K562 (cell line): ENCODE results near the gene WDR18. TPM values are rescaled to one million over a fixed set of nuclear protein-coding genes. Genes with fewer than 3 reads are reported as not detected.

Source experiments
- ATAC-seq: fragments of 200-7000 bp; cut with Tn5 transposase; 3 replicates; pipeline ENCODE4 v1.9.1; 2020; ENCODE audit warnings: moderate library complexity
- BruUV-seq: library from RNA; stranded (reverse); fragments of 400-500 nt; replicated peaks from 2 replicates; lab custom pipeline; 2021; lab: Mats Ljungman, UMichigan
- CTCF ChIA-PET: fragments of 300-600 bp; formaldehyde crosslinking; extraction: SDS; loops from one replicate; lab custom pipeline; 2021; ENCODE audit warnings: low intra/inter-chr PET ratio; lab: Yijun Ruan, JAX
- POLR2A ChIA-PET: fragments of 300-600, 350-650 bp; sonication (Branson Sonifier 250); formaldehyde crosslinking; extraction: SDS; loops from one replicate; lab custom pipeline; 2021; ENCODE audit warnings: antibody characterized with exemption, inconsistent platforms; lab: Yijun Ruan, JAX
- DNase-seq, 4 experiments: peaks; one replicate each; pipeline versions ENCODE4 v3.0.0 to v3.0.0-alpha.2; 2011 to 2018; ENCODE audit warnings: low spot score in 3 of 4, mixed read lengths in 3 of 4; ENCODE audit errors: extremely low read depth in 1 of 4
- FAIRE-seq: peaks from 2 replicates; lab custom pipeline; 2011; peaks lifted over from hg19 to GRCh38; lab: Jason Lieb, UNC
- H2AFZ ChIP-seq: 2 replicates; pipeline ENCODE4 v1.6.0; 2011; ENCODE audit warnings: low read depth, low read length, control low read depth, inconsistent platforms
- H3K27ac ChIP-seq: fragments of 200-600 bp; 3 replicates; pipeline ENCODE4 v1.8.0; 2011; ENCODE audit warnings: low read depth, mild to moderate bottlenecking, control low read depth, inconsistent platforms, low read length, moderate library complexity, mixed read lengths; ENCODE audit errors: extremely low read depth
- H3K27me3 ChIP-seq, 2 experiments: fragments of 300-600 bp in 1 of 2; 2 replicates in 1 of 2; 3 replicates in 1 of 2; pipeline versions ENCODE4 v1.6.0 to v1.8.0; 2011; ENCODE audit warnings: inconsistent platforms in 2 of 2, low read length in 2 of 2, mild to moderate bottlenecking in 1 of 2, mixed read lengths in 1 of 2, moderate library complexity in 1 of 2; ENCODE audit not compliant: control insufficient read depth in 2 of 2, insufficient read depth in 2 of 2
- H3K36me3 ChIP-seq: fragments of 300-600 bp; 3 replicates; pipeline ENCODE4 v1.8.0; 2011; ENCODE audit warnings: mild to moderate bottlenecking, low read length, inconsistent platforms; ENCODE audit not compliant: control insufficient read depth, insufficient read depth
- H3K4me1 ChIP-seq, 2 experiments: fragments of 200-600 bp in 1 of 2; replicated peaks in 1 of 2; 2 replicates in 1 of 2; 3 replicates in 1 of 2; pipeline versions ENCODE4 v1.5.1 to v1.8.0; 2011; ENCODE audit warnings: inconsistent platforms in 2 of 2, low read length in 2 of 2, mild to moderate bottlenecking in 1 of 2, mixed read lengths in 1 of 2, moderate library complexity in 1 of 2; ENCODE audit not compliant: control insufficient read depth in 2 of 2, insufficient read depth in 2 of 2
- H3K4me2 ChIP-seq: 2 replicates; pipeline ENCODE4 v1.6.1; 2011; ENCODE audit warnings: low read length, control low read depth, inconsistent platforms, mixed read lengths; ENCODE audit not compliant: insufficient read depth
- H3K4me3 ChIP-seq: fragments of 200-600 bp; sonication (generic), shearing (Covaris generic); 2 replicates; pipeline ENCODE4 v1.5.1; 2016; ENCODE audit warnings: control low read depth, inconsistent platforms
- H3K79me2 ChIP-seq: fragments of 200-600 bp; 3 replicates; pipeline ENCODE4 v1.8.0; 2011; ENCODE audit warnings: low read length, inconsistent platforms; ENCODE audit not compliant: control insufficient read depth, insufficient read depth
- H3K9ac ChIP-seq, 2 experiments: 2 replicates each; pipeline versions ENCODE4 v1.6.0 to v1.6.1; 2011; ENCODE audit warnings: low read depth in 2 of 2, low read length in 2 of 2, control low read depth in 1 of 2, inconsistent platforms in 1 of 2, mild to moderate bottlenecking in 1 of 2, mixed read lengths in 1 of 2; ENCODE audit not compliant: insufficient read depth in 1 of 2
- H3K9me1 ChIP-seq: one replicate; pipeline ENCODE4 v1.6.0; 2011; ENCODE audit warnings: inconsistent platforms, mild to moderate bottlenecking, low read length, moderate library complexity; ENCODE audit not compliant: control insufficient read depth, insufficient read depth
- H3K9me3 ChIP-seq: replicated peaks from 2 replicates; pipeline ENCODE4 v1.5.1; 2011; ENCODE audit warnings: low read depth, low read length, inconsistent platforms; ENCODE audit not compliant: control insufficient read depth, insufficient read depth
- H4K20me1 ChIP-seq: replicated peaks from 2 replicates; pipeline ENCODE4 v1.6.1; 2011; ENCODE audit warnings: low read length, inconsistent platforms, mixed read lengths; ENCODE audit not compliant: control insufficient read depth, insufficient read depth
- BCL6 ChIP-seq: fragments of 250-450 bp; sonication (Bioruptor Pico); IDR thresholded peaks from 2 replicates; pipeline ENCODE4 v1.4.0; 2020
- CBX2 ChIP-seq: fragments of 200-600 bp; sonication (generic); IDR thresholded peaks from one replicate; pipeline ENCODE4 v1.6.1; 2012; ENCODE audit warnings: mild to moderate bottlenecking, low read length, inconsistent platforms; ENCODE audit not compliant: insufficient read depth, poor library complexity, severe bottlenecking
- CBX3 ChIP-seq, 2 experiments: IDR thresholded peaks; 1 replicate in 1 of 2; 2 replicates in 1 of 2; pipeline ENCODE4 v1.6.1; 2012; ENCODE audit warnings: inconsistent platforms in 2 of 2, low read length in 2 of 2, borderline replicate concordance in 1 of 2, control low read depth in 1 of 2
- DMBX1 ChIP-seq: fragments of 250-450 bp; sonication (Bioruptor Pico); IDR thresholded peaks from 2 replicates; pipeline ENCODE4 v1.8.0; 2022; ENCODE audit warnings: inconsistent platforms, mild to moderate bottlenecking, moderate library complexity, borderline replicate concordance
- GATAD2A ChIP-seq: fragments of 450-650 bp; IDR thresholded peaks from 2 replicates; pipeline ENCODE4 v1.6.1; 2017
- HDAC1 ChIP-seq, 2 experiments: fragments of 450-650 bp; IDR thresholded peaks; 2 replicates each; pipeline ENCODE4 v1.6.1; 2016 to 2017; ENCODE audit warnings: inconsistent platforms in 1 of 2, mild to moderate bottlenecking in 1 of 2, moderate library complexity in 1 of 2
- HNRNPL ChIP-seq: fragments of 200-400 bp; formaldehyde crosslinking; IDR thresholded peaks from 2 replicates; pipeline ENCODE4 v1.6.1; 2017; ENCODE audit warnings: low read depth, mild to moderate bottlenecking, low read length
- MCM7 ChIP-seq, 2 experiments: fragments of 450-650 bp; IDR thresholded peaks; 2 replicates each; pipeline ENCODE4 v1.6.1; 2016 to 2018
- MXI1 ChIP-seq: IDR thresholded peaks from 2 replicates; pipeline ENCODE4 v1.6.1; 2011; ENCODE audit warnings: low read depth, mild to moderate bottlenecking, improper control_type of control experiment, low read length
- NFRKB ChIP-seq: fragments of 450-650 bp; IDR thresholded peaks from 2 replicates; pipeline ENCODE4 v1.6.1; 2016; ENCODE audit warnings: low read depth
- NR3C1 ChIP-seq: sonication (generic); formaldehyde crosslinking; IDR thresholded peaks from 2 replicates; pipeline ENCODE4 v1.8.1; 2022; ENCODE audit warnings: missing genetic modification reagents
- PRPF4 ChIP-seq: fragments of 200-400 bp; formaldehyde crosslinking; IDR thresholded peaks from one replicate; pipeline ENCODE4 v1.6.1; 2017; ENCODE audit warnings: low read length, low read depth, mild to moderate bottlenecking; ENCODE audit not compliant: insufficient read depth, poor library complexity, severe bottlenecking
- RBM22 ChIP-seq: fragments of 200-400 bp; formaldehyde crosslinking; IDR thresholded peaks from 2 replicates; pipeline ENCODE4 v1.6.1; 2018; ENCODE audit warnings: low read length, low read depth; ENCODE audit not compliant: poor library complexity, severe bottlenecking
- RBM25 ChIP-seq: fragments of 200-400 bp; formaldehyde crosslinking; IDR thresholded peaks from 2 replicates; pipeline ENCODE4 v1.6.1; 2018; ENCODE audit warnings: low read length, low read depth, moderate library complexity; ENCODE audit not compliant: severe bottlenecking
- SIN3A ChIP-seq, 2 experiments: fragments of 150-350 bp in 1 of 2; IDR thresholded peaks; 2 replicates each; pipeline ENCODE4 v1.6.1; 2011 to 2016; ENCODE audit warnings: borderline replicate concordance in 2 of 2, low read depth in 2 of 2, low read length in 2 of 2, mild to moderate bottlenecking in 2 of 2, moderate library complexity in 2 of 2; ENCODE audit not compliant: control insufficient read depth in 1 of 2
- SMARCA5 ChIP-seq: fragments of 450-650 bp; IDR thresholded peaks from 2 replicates; pipeline ENCODE4 v1.6.1; 2016
- SPI1 ChIP-seq: IDR thresholded peaks from 2 replicates; pipeline ENCODE4 v1.6.1; 2011; ENCODE audit warnings: low read depth, low read length, control low read depth, borderline replicate concordance
- TARDBP ChIP-seq: fragments of 450-650 bp; IDR thresholded peaks from 2 replicates; pipeline ENCODE4 v1.6.1; 2016
- TCF7 ChIP-seq: sonication (generic); IDR thresholded peaks from 2 replicates; pipeline ENCODE4 v1.6.1; 2016; ENCODE audit warnings: antibody characterized with exemption, borderline replicate concordance
- TFAM ChIP-seq: fragments of 250-450 bp; sonication (Bioruptor Pico); conservative IDR thresholded peaks from 2 replicates; pipeline ENCODE4 v1.5.0; 2021; ENCODE audit warnings: mild to moderate bottlenecking, moderate library complexity
- ZNF551 ChIP-seq: fragments of 250-450 bp; sonication (Bioruptor Pico); IDR thresholded peaks from 2 replicates; pipeline ENCODE4 v1.5.0; 2021; ENCODE audit warnings: mild to moderate bottlenecking, moderate library complexity
- ZNF668 ChIP-seq: fragments of 250-450 bp; sonication (Bioruptor Pico); IDR thresholded peaks from 2 replicates; pipeline ENCODE4 v1.8.0; 2022; ENCODE audit warnings: mild to moderate bottlenecking, inconsistent platforms
- WGBS: fragments of 100-300 bp; shearing (Covaris generic); methylation state at CpG from one replicate; pipeline ENCODE4 v1.1.6; 2016; ENCODE audit warnings: low coverage, mixed read lengths; ENCODE audit not compliant: insufficient coverage; ENCODE audit errors: missing lambda C conversion rate; 5-methylcytosine and 5-hydroxymethylcytosine counted together
- in situ Hi-C: fragments of 300-500 bp; cut with MboI; formaldehyde crosslinking; loops from 4 replicates; pipeline ENCODE4 v1.15.0; 2018; ENCODE audit warnings: inconsistent platforms, mixed read lengths
- intact Hi-C: fragments of 100-400 bp; cut with micrococcal nuclease; formaldehyde crosslinking; loops from 2 replicates; pipeline ENCODE4 v1.14.2; 2022
- polyA plus RNA-seq, 8 experiments: library from polyadenylated mRNA; depleted of rRNA in 4 of 8; stranded (reverse) in 5 of 8; unstranded in 3 of 8; fragments of >200 nt; fragmentation: Nextera tagmentation in 2 of 8; fragmentation: Illumina TruSeq in 1 of 8; extraction: Ambion mirVana in 2 of 8; extraction: Trizol in 1 of 8; gene quantifications; 2 replicates each; pipeline versions ENCODE4 v1.2.1 to v1.2.3, GENCODE V29; 2011 to 2014; ENCODE audit warnings: inconsistent platforms in 1 of 8, missing spikeins in 1 of 8
- total RNA-seq, 7 experiments: library from RNA; depleted of rRNA in 6 of 7; stranded (reverse); fragments of >200 nt in 6 of 7; fragmentation: Illumina TruSeq in 2 of 7; extraction: Trizol in 2 of 7; gene quantifications; 2 replicates each; pipeline versions ENCODE4 v1.2.1 to v1.2.3, GENCODE V29; 2011 to 2021; ENCODE audit warnings: low replicate concordance in 1 of 7
- TF ChIP-seq, protein P1 (sequence below): fragments of 250-450 bp; sonication (Bioruptor Pico); IDR thresholded peaks from 2 replicates; pipeline ENCODE4 v1.5.0; 2021

The WDR18 gene
- total and polyA plus RNA-seq, 9 of the 15 experiments (the other 6 are each of a cell fraction or from before 2014, with no cell fraction given) = 0.65 to 181 (median 30.1) TPM

DNA sequence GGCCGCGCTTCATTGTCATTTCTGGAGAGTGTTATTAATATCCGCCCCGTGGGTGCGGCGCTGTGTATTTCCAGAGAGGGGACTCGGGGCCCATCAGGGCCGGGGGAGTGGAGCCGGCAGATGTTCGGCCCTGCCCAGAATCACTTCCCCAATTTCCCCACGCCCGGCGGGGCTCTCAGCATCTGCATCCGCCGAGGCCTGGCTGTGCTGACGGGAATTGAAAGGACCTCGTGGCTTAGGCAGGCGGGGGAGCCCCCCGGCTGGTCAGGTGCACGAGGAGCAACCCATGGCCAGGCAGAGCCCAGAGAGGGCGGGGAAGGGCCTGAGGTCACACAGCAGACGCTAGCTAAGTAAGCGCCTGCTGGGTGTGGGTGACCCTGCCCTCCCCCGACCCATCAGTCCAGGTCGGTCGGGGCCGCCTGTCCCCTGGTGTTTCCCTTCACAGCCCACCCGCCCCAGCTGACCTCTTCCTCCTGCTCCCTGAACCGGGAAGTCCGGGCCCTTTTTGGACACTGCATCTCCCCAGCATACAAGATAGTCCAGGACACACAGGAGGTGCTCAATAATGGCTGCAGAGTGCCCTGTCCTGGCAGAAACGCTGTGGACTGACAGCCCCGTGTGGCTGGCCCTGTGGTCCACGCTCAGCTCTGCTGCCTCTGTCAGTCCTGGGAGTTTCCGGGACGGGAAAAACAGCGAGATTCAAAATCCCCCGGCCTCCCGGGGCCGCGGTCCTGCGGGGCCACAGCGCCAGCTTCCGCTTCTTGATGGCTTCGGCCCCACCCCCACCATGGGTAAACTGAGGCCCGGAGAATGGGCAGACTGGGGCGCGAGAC is 36.2 kb upstream of the WDR18 start:
- CTCF ChIA-PET = no interaction called here
- Histone ChIP-seq H3K9me3 (no peaks in the 10 kb centered on the region), H4K20me1 (peaks cover 24% of the 10 kb centered on the region), H3K4me3 (no peak overlapping the region), H3K4me2 (no peak overlapping the region), H3K79me2 (peaks cover 79% of the 10 kb centered on the region), H3K9me1 (peaks cover 6% of the 10 kb centered on the region), H3K27ac (no peak overlapping the region), H3K27me3 (no peaks in the 10 kb centered on the region), H3K9ac (peak overlapping the region in 1 of 2 experiments; percentile 12; a peak in 1 of 4 replicates), H3K4me1 (peaks cover 29 to 79% of the 10 kb centered on the region in 2 experiments), H3K36me3 (peaks cover 37% of the 10 kb centered on the region; the same call in 2 of the 3 replicates), H2AFZ (no peak overlapping the region)
- intact Hi-C loops = no loop called here
- POLR2A ChIA-PET = interaction anchor here (0.6 to 1.6 kb wide), 3 partner anchors 10 to 15 kb away, joined by 3 to 5 read pairs (median 5); no protein-coding TSS in a partner anchor
- no peak for ATAC-seq
- DNase-seq = no peak
- in situ Hi-C loops = no loop called here
- 84% methylated on average over 33 of the region's 47 CpGs for WGBS
- BruUV-seq = no TSS peak
- FAIRE-seq = no peak
- TF ChIP-seq, protein P1, sequence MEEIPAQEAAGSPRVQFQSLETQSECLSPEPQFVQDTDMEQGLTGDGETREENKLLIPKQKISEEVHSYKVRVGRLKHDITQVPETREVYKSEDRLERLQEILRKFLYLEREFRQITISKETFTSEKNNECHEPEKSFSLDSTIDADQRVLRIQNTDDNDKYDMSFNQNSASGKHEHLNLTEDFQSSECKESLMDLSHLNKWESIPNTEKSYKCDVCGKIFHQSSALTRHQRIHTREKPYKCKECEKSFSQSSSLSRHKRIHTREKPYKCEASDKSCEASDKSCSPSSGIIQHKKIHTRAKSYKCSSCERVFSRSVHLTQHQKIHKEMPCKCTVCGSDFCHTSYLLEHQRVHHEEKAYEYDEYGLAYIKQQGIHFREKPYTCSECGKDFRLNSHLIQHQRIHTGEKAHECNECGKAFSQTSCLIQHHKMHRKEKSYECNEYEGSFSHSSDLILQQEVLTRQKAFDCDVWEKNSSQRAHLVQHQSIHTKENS (CRISPR knock-in tag) = no peak
- TF ChIP-seq DMBX1 (CRISPR knock-in tag) = no peak
- peak; percentile 35 for TF ChIP-seq RBM22
- no peak for TF ChIP-seq MCM7 (IDR thresholded peaks at IDR 0.05)
- TF ChIP-seq HDAC1 (IDR thresholded peaks at IDR 0.05) = no peak
- TF ChIP-seq CBX2 = no peak
- no peak for TF ChIP-seq BCL6
- no peak for TF ChIP-seq ZNF551 (CRISPR knock-in tag)
- no peak for TF ChIP-seq NR3C1
- 0 out of 2 replicates have a peak, but pooled peaks have one; percentile 29 for TF ChIP-seq SMARCA5
- no peak for TF ChIP-seq GATAD2A
- TF ChIP-seq SIN3A (IDR thresholded peaks at IDR 0.05; ENCODE audit: borderline replicate concordance in 2 of 2, control insufficient read depth in 1 of 2, low read depth in 2 of 2, low read length in 2 of 2) = no peak
- no peak for TF ChIP-seq ZNF668 (CRISPR knock-in tag)
- TF ChIP-seq HNRNPL = no peak
- no peak for TF ChIP-seq MXI1
- no peak for TF ChIP-seq TARDBP
- TF ChIP-seq NFRKB = no peak
- no peak for TF ChIP-seq PRPF4
- no peak for TF ChIP-seq TFAM (CRISPR knock-in tag)
- TF ChIP-seq SPI1 = peak; percentile 59; the same call in 1 of the 2 replicates
- peak; percentile 41 for TF ChIP-seq RBM25
- no peak for TF ChIP-seq TCF7
- no peak for TF ChIP-seq CBX3 (IDR thresholded peaks at IDR 0.05; ENCODE audit: borderline replicate concordance in 1 of 2, low read length in 2 of 2)
